Mammary epithelial cell (primary cell): Measurements from ENCODE around the gene AMER3.

Source experiments
- CTCF ChIP-seq, 2 donors: IDR thresholded peaks in 1 of 2; conservative IDR thresholded peaks in 1 of 2; 2 replicates each; pipeline ENCODE4 v1.5.1; 2011 to 2012; ENCODE audit warnings: inconsistent platforms in 2 of 2, low read length in 2 of 2, mild to moderate bottlenecking in 2 of 2, control low read depth in 1 of 2, low read depth in 1 of 2; ENCODE audit not compliant: insufficient read depth in 1 of 2; ENCODE audit errors: extremely low read depth in 1 of 2
- EZH2 ChIP-seq: IDR thresholded peaks from 2 replicates; pipeline ENCODE4 v1.6.1; 2012; ENCODE audit warnings: low read length, inconsistent platforms, borderline replicate concordance

- TF ChIP-seq CTCF (conservative IDR thresholded peaks at IDR 0.05 in 1 of 2, IDR thresholded peaks at IDR 0.05 in 1 of 2; ENCODE audit: extremely low read depth in 1 of 2, insufficient read depth in 1 of 2, low read depth in 1 of 2, low read length in 2 of 2) (no peak), EZH2 (no peak)
These were observed 25.7 kb upstream of the AMER3 start for GRCh38 chr2:130729322-130730299.
